ENCODE measurements around the gene DPYSL4. TPM values are rescaled to one million over a fixed set of nuclear protein-coding genes. Genes with fewer than 3 reads are reported as not detected.
"Not testable (repeated sequence)": the region's sequence is repeated elsewhere in the genome, so short reads cannot be mapped to it uniquely, and the experiment has no call there.

Gene DPYSL4
- polyA plus RNA-seq, 1 experiment, result 5.3 TPM

DNA sequence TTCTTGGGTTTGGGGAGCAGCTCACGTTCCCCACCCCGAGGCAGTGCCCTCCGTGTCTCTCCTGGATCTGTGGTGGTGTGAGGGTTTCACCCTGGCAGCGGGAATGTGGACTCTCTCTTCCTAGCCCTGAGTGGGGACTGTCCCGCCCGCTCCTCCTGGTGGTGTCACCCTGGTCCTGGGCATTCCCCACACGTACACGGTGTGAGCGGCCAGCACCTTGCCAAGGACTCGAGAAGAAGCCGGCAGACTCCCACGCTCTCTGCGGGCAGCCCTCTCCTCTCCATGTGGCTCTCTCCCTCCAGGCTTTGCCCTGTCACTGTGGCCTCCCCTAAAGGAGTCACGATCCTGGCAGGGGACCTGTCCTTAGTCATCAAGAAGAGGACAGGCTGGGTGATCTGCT is 24.0 kb downstream of the DPYSL4 start:
- TF ChIP-seq, protein P1, sequence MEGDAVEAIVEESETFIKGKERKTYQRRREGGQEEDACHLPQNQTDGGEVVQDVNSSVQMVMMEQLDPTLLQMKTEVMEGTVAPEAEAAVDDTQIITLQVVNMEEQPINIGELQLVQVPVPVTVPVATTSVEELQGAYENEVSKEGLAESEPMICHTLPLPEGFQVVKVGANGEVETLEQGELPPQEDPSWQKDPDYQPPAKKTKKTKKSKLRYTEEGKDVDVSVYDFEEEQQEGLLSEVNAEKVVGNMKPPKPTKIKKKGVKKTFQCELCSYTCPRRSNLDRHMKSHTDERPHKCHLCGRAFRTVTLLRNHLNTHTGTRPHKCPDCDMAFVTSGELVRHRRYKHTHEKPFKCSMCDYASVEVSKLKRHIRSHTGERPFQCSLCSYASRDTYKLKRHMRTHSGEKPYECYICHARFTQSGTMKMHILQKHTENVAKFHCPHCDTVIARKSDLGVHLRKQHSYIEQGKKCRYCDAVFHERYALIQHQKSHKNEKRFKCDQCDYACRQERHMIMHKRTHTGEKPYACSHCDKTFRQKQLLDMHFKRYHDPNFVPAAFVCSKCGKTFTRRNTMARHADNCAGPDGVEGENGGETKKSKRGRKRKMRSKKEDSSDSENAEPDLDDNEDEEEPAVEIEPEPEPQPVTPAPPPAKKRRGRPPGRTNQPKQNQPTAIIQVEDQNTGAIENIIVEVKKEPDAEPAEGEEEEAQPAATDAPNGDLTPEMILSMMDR (IDR thresholded peaks at IDR 0.05; ENCODE audit: insufficient read depth, low read depth, low read length), result no peak
- no peaks in the 10 kb centered on the region for H3K36me3 ChIP-seq (ENCODE audit: control insufficient read depth, insufficient read depth, low read length)
- ChIA-PET POLR2A (no interaction called here), CTCF (interaction anchor here (1.6 kb wide), 1 partner anchor 13 kb away, joined by 3 read pairs; no protein-coding TSS in a partner anchor)
- no peaks in the 10 kb centered on the region for H3K27me3 ChIP-seq (ENCODE audit: control insufficient read depth, insufficient read depth, low read length)
- H3K4me3 ChIP-seq (ENCODE audit: low read depth, low read length), result no peak overlapping the region
- no peak for DNase-seq (ENCODE audit: low read depth)

DNA sequence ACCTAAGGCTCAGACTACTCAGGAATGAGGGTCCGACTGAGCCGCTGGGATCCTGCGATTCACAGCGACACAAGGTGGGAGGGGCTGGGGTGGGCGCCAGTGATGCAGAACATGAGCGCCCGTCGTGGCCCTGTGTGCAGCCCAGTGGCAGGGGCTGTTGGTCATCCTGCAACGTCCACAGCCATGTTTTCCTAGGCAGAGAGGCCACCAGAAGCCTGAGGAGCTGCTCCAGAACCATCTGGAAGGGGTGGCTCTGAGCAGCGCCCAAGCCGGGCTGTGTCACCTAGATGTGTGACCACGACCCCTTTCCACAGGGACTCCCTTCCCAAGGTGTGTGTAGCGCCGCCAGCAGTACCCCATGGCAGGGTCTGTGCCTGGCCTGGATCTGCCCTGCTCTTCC is 24.5 kb downstream of the DPYSL4 start:
- TF ChIP-seq, protein P1 (IDR thresholded peaks at IDR 0.05; ENCODE audit: insufficient read depth, low read depth, low read length), result no peak
- CTCF ChIA-PET, result interaction anchor here (1.6 kb wide), 1 partner anchor 12 kb away, joined by 3 read pairs; no protein-coding TSS in a partner anchor
- H3K4me3 ChIP-seq (ENCODE audit: low read depth, low read length), result no peak overlapping the region
- POLR2A ChIA-PET, result no interaction called here
- H3K36me3 ChIP-seq (ENCODE audit: control insufficient read depth, insufficient read depth, low read length), result no peaks in the 10 kb centered on the region
- DNase-seq (ENCODE audit: low read depth), result no peak
- no peaks in the 10 kb centered on the region for H3K27me3 ChIP-seq (ENCODE audit: control insufficient read depth, insufficient read depth, low read length)

DNA sequence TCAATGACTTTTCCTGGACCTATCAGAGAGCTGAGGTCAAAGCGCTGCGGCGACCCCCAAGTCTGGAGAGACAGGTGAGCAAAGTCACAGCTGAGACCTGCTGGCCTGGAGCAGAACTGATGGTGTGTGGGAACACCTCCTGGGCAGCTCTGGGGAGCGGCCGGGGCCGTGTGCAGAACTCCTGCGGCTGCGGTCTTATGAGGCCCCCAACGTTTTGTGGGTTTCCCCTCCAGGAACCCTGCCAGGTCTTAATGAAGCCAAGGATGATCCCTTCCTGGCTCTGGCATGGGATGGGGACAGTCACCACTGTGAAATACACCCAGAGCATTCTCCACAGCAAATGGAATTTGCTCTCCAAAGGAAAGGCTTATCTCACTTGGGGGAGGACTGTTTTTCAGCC is 26.1 kb downstream of the DPYSL4 start:
- TF ChIP-seq, protein P1 (IDR thresholded peaks at IDR 0.05; ENCODE audit: insufficient read depth, low read depth, low read length), result no peak
- H3K4me3 ChIP-seq (ENCODE audit: low read depth, low read length), result no peak overlapping the region
- no peaks in the 10 kb centered on the region for H3K36me3 ChIP-seq (ENCODE audit: control insufficient read depth, insufficient read depth, low read length)
- ChIA-PET CTCF (interaction anchor here (0.6 to 0.9 kb wide), 2 partner anchors 9 to 12 kb away, joined by 3 read pairs; no protein-coding TSS in a partner anchor), POLR2A (no interaction called here)
- no peaks in the 10 kb centered on the region for H3K27me3 ChIP-seq (ENCODE audit: control insufficient read depth, insufficient read depth, low read length)
- no peak for DNase-seq (ENCODE audit: low read depth)

DNA sequence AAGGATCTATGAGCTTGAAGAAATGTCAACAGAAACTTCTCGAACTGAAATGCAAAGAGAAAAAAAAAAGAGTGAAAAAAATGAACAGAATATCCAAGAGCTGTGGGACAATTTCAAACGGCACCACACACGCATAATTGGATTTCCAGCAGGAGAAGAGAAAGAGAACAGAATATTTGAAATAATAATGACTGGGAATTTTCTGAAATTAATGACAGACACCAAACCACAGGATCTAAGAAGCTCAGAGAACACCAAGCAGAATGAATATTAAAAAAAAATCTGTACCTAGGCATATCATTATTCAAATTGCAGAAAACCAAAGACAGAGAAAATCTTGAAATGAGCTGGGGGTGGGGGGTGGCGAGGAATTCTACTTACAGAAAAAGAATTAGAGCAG is 27.2 kb downstream of the DPYSL4 start:
- Histone ChIP-seq H3K36me3 (ENCODE audit: control insufficient read depth, insufficient read depth, low read length) (no peaks in the 10 kb centered on the region), H3K27me3 (ENCODE audit: control insufficient read depth, insufficient read depth, low read length) (no peaks in the 10 kb centered on the region), H3K4me3 (ENCODE audit: low read depth, low read length) (no peak overlapping the region)
- ChIA-PET CTCF (interaction anchor here (1.1 kb wide), 2 partner anchors 9 to 197 kb away, joined by 3 to 4 read pairs; no protein-coding TSS in a partner anchor), POLR2A (no interaction called here)
- TF ChIP-seq, protein P1 (IDR thresholded peaks at IDR 0.05; ENCODE audit: insufficient read depth, low read depth, low read length), result no peak
- DNase-seq (ENCODE audit: low read depth), result no peak

DNA sequence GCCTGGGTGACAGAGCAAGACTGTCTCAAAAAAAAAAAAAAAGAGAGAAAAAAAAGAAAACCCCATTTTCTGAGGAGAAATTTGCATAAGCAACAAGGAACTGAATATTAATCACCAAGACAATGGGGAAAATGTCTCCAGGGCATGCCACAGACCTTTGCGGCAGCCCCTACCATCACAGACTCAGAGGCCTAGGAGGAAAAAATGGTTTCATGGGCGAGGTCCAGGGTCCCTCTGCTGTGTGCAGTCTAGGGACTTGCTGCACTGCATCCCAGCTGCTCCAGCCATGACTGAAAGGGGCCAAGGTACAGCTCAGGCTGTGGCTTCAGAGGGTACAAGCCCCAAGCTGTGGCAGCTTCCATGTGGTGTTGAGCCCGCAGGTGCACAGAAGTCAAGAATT is 29.7 kb downstream of the DPYSL4 start:
- DNase-seq (ENCODE audit: low read depth); POLR2A ChIA-PET; H3K36me3 ChIP-seq (ENCODE audit: control insufficient read depth, insufficient read depth, low read length); CTCF ChIA-PET; H3K27me3 ChIP-seq (ENCODE audit: control insufficient read depth, insufficient read depth, low read length); H3K4me3 ChIP-seq (ENCODE audit: low read depth, low read length): not testable (repeated sequence)

DNA sequence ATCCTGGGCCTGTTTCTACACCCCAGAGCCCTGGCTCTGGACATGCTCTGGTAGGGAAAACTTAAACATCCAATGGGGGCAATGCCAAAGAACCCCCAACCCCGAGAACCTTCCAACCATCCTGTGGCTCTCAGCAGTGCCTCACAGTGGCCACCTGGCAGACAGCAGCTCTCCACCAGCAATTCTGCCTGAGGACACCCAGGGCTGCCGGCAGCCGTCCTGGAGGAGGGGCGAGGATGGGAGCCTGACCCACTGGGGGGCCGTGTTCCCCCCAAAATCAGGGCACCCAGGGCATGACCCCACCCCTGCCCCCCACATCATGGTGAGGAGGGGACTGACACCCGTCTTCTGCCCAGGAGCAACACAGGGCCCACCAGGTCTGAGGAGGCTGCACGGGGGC is 32.7 kb downstream of the DPYSL4 start:
- TF ChIP-seq, protein P1 (IDR thresholded peaks at IDR 0.05; ENCODE audit: insufficient read depth, low read depth, low read length), result 0 out of 2 replicates have a peak, but pooled peaks have one; percentile 28
- ChIA-PET CTCF (interaction anchor here (0.6 to 1.7 kb wide), 2 partner anchors 134 to 339 kb away, joined by 3 to 4 read pairs; no protein-coding TSS in a partner anchor), POLR2A (no interaction called here)
- DNase-seq (ENCODE audit: low read depth), result no peak
- H3K36me3 ChIP-seq (ENCODE audit: control insufficient read depth, insufficient read depth, low read length), result no peaks in the 10 kb centered on the region
- no peak overlapping the region for H3K4me3 ChIP-seq (ENCODE audit: low read depth, low read length)
- H3K27me3 ChIP-seq (ENCODE audit: control insufficient read depth, insufficient read depth, low read length), result no peaks in the 10 kb centered on the region
